ENCODE measurements around the gene FBXW4.

- TF ChIP-seq EZH2 (IDR thresholded peaks at IDR 0.05; ENCODE audit: low read length) (no peak), CTCF (optimal IDR thresholded peaks at IDR 0.05 in 1 of 3, IDR thresholded peaks at IDR 0.05 in 1 of 3, conservative IDR thresholded peaks at IDR 0.05 in 1 of 3; ENCODE audit: extremely low read depth in 1 of 3, insufficient read depth in 2 of 3, low read length in 3 of 3) (no peak)
Observed at GRCh38 chr10:101694674-101695403, at the start of gene FBXW4.
